H1 (cell line): ENCODE data around the gene SLC39A7. TPM values are rescaled to one million over a fixed set of nuclear protein-coding genes. Genes with fewer than 3 reads are reported as not detected.

Experiments used
- HDAC6 ChIP-seq: IDR thresholded peaks from one replicate; pipeline ENCODE4 v1.7.1; 2012; ENCODE audit warnings: low read depth, mild to moderate bottlenecking, inconsistent platforms, low read length, moderate library complexity
- RFX5 ChIP-seq: IDR thresholded peaks from 2 replicates; pipeline ENCODE4 v1.6.1; 2011; ENCODE audit warnings: low read depth, low read length, improper control_type of control experiment, borderline replicate concordance
- polyA plus RNA-seq, 7 experiments: library from polyadenylated mRNA; depleted of rRNA in 3 of 7; stranded (reverse) in 5 of 7; unstranded in 2 of 7; fragments of >200 nt in 5 of 7; fragments of 200-250 nt in 2 of 7; gene quantifications; 1 replicate in 5 of 7; 2 replicates in 1 of 7; 4 replicates in 1 of 7; pipeline versions ENCODE4 v1.2.1 to v1.2.3, GENCODE V29; 2011 to 2013; ENCODE audit warnings: missing spikeins in 2 of 7, mixed read lengths in 2 of 7
- total RNA-seq: library from RNA; stranded (reverse); fragmentation: NEBNext Ultra II Directional; extraction: Animal tissue kit (Norgen Biotek cat#: 25700); gene quantifications from 2 replicates; pipeline ENCODE4 v1.2.1, GENCODE V29; 2021

Gene SLC39A7
- total and polyA plus RNA-seq, 2 of the 8 experiments (the other 6 are each of a cell fraction or from before 2014, with no cell fraction given) = 63.3 to 123 TPM

GRCh38 chr6:33189164-33189563 is 11.5 kb upstream of the SLC39A7 start (continued):
- no peak for TF ChIP-seq HDAC6
- TF ChIP-seq RFX5 = no peak
